ENCODE measurements around the gene RRP9. TPM values are rescaled to one million over a fixed set of nuclear protein-coding genes. Genes with fewer than 3 reads are reported as not detected.

RRP9 gene
- polyA plus RNA-seq, 1 donor from 2014 or later, result 28.8 TPM

- Mint-ChIP-seq H3K9me3 (no peaks in the 10 kb centered on the region), H3K27me3 (no peaks in the 10 kb centered on the region), H3K4me1 (peaks cover 15 to 20% (median 18%) of the 10 kb centered on the region in 3 donors), H3K36me3 (peaks cover 2% of the 10 kb centered on the region), H3K27ac (peak overlapping the region; percentile 67 to 92 (median 83)), H3K4me3 (peak overlapping the region; percentile 92 to 97 (median 96))
Observed at GRCh38 chr3:51942603-51943450, 1.1 kb upstream of the RRP9 start.

- Mint-ChIP-seq H3K27ac (peak overlapping the region in 2 of 3 donors; percentile 67 to 92), H3K4me3 (peak overlapping the region; percentile 92 to 97 (median 96)), H3K9me3 (no peaks in the 10 kb centered on the region), H3K27me3 (no peaks in the 10 kb centered on the region), H3K36me3 (no peaks in the 10 kb centered on the region), H3K4me1 (peaks cover 15 to 20% (median 18%) of the 10 kb centered on the region in 3 donors)
Observed at GRCh38 chr3:51941463-51941797, 274 bp downstream of the RRP9 start.

- Mint-ChIP-seq H3K4me1 (peaks cover 15 to 20% (median 18%) of the 10 kb centered on the region in 3 donors), H3K9me3 (no peaks in the 10 kb centered on the region), H3K4me3 (peak overlapping the region; percentile 92 to 97 (median 94)), H3K27ac (peak overlapping the region; percentile 1 to 81 (median 34)), H3K27me3 (no peaks in the 10 kb centered on the region), H3K36me3 (no peaks in the 10 kb centered on the region)
Observed at GRCh38 chr3:51940648-51941462, 849 bp downstream of the RRP9 start.

GRCh38 chr3:51938780-51939425 is 2.8 kb downstream of the RRP9 start:
- peak overlapping the region in 2 of 4 donors; percentile 56 to 97 for H3K4me3 Mint-ChIP-seq
- peaks cover 2% of the 10 kb centered on the region for H3K36me3 Mint-ChIP-seq
- no peaks in the 10 kb centered on the region for H3K9me3 Mint-ChIP-seq
- H3K27me3 Mint-ChIP-seq, result no peaks in the 10 kb centered on the region
- no peak overlapping the region for H3K27ac Mint-ChIP-seq
- H3K4me1 Mint-ChIP-seq, result peaks cover 15 to 20% (median 17%) of the 10 kb centered on the region in 3 donors

- Mint-ChIP-seq H3K4me3 (peak overlapping the region in 2 of 4 donors; percentile 58 to 66), H3K27ac (peak overlapping the region in 1 of 3 donors; percentile 47), H3K36me3 (peaks cover 2% of the 10 kb centered on the region), H3K9me3 (no peaks in the 10 kb centered on the region), H3K4me1 (peaks cover 15 to 18% (median 15%) of the 10 kb centered on the region in 3 donors), H3K27me3 (no peaks in the 10 kb centered on the region)
Observed at GRCh38 chr3:51937611-51938450, 3.9 kb downstream of the RRP9 start.

- peaks cover 12 to 18% (median 15%) of the 10 kb centered on the region in 3 donors for H3K4me1 Mint-ChIP-seq
- H3K27ac Mint-ChIP-seq, result peak overlapping the region in 1 of 3 donors; percentile 47
- H3K4me3 Mint-ChIP-seq, result no peak overlapping the region
- peaks cover 2% of the 10 kb centered on the region for H3K36me3 Mint-ChIP-seq
- H3K27me3 Mint-ChIP-seq, result no peaks in the 10 kb centered on the region
- H3K9me3 Mint-ChIP-seq, result no peaks in the 10 kb centered on the region
Observed at GRCh38 chr3:51937014-51937413, 4.7 kb downstream of the RRP9 start.

- no peaks in the 10 kb centered on the region for H3K9me3 Mint-ChIP-seq
- H3K27me3 Mint-ChIP-seq, result no peaks in the 10 kb centered on the region
- H3K4me1 Mint-ChIP-seq, result peaks cover 6 to 17% (median 12%) of the 10 kb centered on the region in 3 donors
- H3K36me3 Mint-ChIP-seq, result peaks cover 2% of the 10 kb centered on the region
- H3K4me3 Mint-ChIP-seq, result no peak overlapping the region
- H3K27ac Mint-ChIP-seq, result peak overlapping the region in 1 of 3 donors; percentile 90
Observed at GRCh38 chr3:51935886-51936755, 5.6 kb downstream of the RRP9 start.

- H3K36me3 Mint-ChIP-seq, result peaks cover 2% of the 10 kb centered on the region
- no peaks in the 10 kb centered on the region for H3K9me3 Mint-ChIP-seq
- no peak overlapping the region for H3K4me3 Mint-ChIP-seq
- H3K27me3 Mint-ChIP-seq, result no peaks in the 10 kb centered on the region
- peaks cover 0 to 8% (median 4%) of the 10 kb centered on the region in 3 donors for H3K4me1 Mint-ChIP-seq
- peak overlapping the region in 1 of 3 donors; percentile 90 for H3K27ac Mint-ChIP-seq
Observed at GRCh38 chr3:51934991-51935885, 6.5 kb downstream of the RRP9 start.

- Mint-ChIP-seq H3K36me3 (peaks cover 6% of the 10 kb centered on the region), H3K4me1 (peaks cover 0 to 3% (median 3%) of the 10 kb centered on the region in 3 donors), H3K4me3 (no peak overlapping the region), H3K27me3 (no peaks in the 10 kb centered on the region), H3K9me3 (peaks cover 0 to 2% (median 0%) of the 10 kb centered on the region in 3 donors), H3K27ac (no peak overlapping the region)
Observed at GRCh38 chr3:51934139-51934850, 7.4 kb downstream of the RRP9 start.

GRCh38 chr3:51933471-51934138 is 8.1 kb downstream of the RRP9 start:
- Mint-ChIP-seq H3K4me3 (no peak overlapping the region), H3K9me3 (peaks cover 0 to 2% (median 0%) of the 10 kb centered on the region in 3 donors), H3K36me3 (peaks cover 6% of the 10 kb centered on the region), H3K27me3 (no peaks in the 10 kb centered on the region), H3K27ac (no peak overlapping the region), H3K4me1 (peaks cover 0 to 2% (median 0%) of the 10 kb centered on the region in 3 donors)

- H3K9me3 Mint-ChIP-seq, result peaks cover 0 to 2% (median 0%) of the 10 kb centered on the region in 3 donors
- no peaks in the 10 kb centered on the region for H3K4me1 Mint-ChIP-seq
- no peaks in the 10 kb centered on the region for H3K27me3 Mint-ChIP-seq
- no peak overlapping the region for H3K27ac Mint-ChIP-seq
- peaks cover 6% of the 10 kb centered on the region for H3K36me3 Mint-ChIP-seq
- no peak overlapping the region for H3K4me3 Mint-ChIP-seq
Observed at GRCh38 chr3:51932471-51933370, 9.0 kb downstream of the RRP9 start.
